ENCODE results near the gene RAPGEF2. TPM values are rescaled to one million over a fixed set of nuclear protein-coding genes. Genes with fewer than 3 reads are reported as not detected.

Gene RAPGEF2
- polyA plus RNA-seq, 1 donor (not counting 4 experiments of a cell fraction or from before 2014, with no cell fraction given): 23.8 TPM

GRCh38 chr4:159096434-159096833 lies 6.4 kb upstream of the RAPGEF2 start:
- no peaks in the 10 kb centered on the region for H3K9me3 ChIP-seq (ENCODE audit: control insufficient read depth, low read depth, low read length)
- no peaks in the 10 kb centered on the region for H3K36me3 ChIP-seq (ENCODE audit: control insufficient read depth in 2 of 2, extremely low read depth in 1 of 2, insufficient read depth in 2 of 2, low read length in 2 of 2)
- DNase-seq (ENCODE audit: low read depth, low spot score): no peak
- no peaks in the 10 kb centered on the region for H4K20me1 ChIP-seq (ENCODE audit: control insufficient read depth, extremely low read depth, insufficient read depth, low read length)
- no peaks in the 10 kb centered on the region for H3K9me1 ChIP-seq (ENCODE audit: control insufficient read depth, extremely low read depth, insufficient read depth, low read length)
- H3K27me3 ChIP-seq (ENCODE audit: control insufficient read depth, extremely low read depth, insufficient read depth, low read length): no peaks in the 10 kb centered on the region
- dilution Hi-C loops (cut with MboI; ENCODE audit: extremely low pct_ligation_motif_present, low sequenced_read_pairs): no loop called here
- TF ChIP-seq, protein P1, sequence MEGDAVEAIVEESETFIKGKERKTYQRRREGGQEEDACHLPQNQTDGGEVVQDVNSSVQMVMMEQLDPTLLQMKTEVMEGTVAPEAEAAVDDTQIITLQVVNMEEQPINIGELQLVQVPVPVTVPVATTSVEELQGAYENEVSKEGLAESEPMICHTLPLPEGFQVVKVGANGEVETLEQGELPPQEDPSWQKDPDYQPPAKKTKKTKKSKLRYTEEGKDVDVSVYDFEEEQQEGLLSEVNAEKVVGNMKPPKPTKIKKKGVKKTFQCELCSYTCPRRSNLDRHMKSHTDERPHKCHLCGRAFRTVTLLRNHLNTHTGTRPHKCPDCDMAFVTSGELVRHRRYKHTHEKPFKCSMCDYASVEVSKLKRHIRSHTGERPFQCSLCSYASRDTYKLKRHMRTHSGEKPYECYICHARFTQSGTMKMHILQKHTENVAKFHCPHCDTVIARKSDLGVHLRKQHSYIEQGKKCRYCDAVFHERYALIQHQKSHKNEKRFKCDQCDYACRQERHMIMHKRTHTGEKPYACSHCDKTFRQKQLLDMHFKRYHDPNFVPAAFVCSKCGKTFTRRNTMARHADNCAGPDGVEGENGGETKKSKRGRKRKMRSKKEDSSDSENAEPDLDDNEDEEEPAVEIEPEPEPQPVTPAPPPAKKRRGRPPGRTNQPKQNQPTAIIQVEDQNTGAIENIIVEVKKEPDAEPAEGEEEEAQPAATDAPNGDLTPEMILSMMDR (optimal IDR thresholded peaks at IDR 0.05 in 1 of 3, IDR thresholded peaks at IDR 0.05 in 1 of 3, conservative IDR thresholded peaks at IDR 0.05 in 1 of 3; ENCODE audit: extremely low read depth in 1 of 3, insufficient read depth in 2 of 3, low read length in 3 of 3): no peak
- no peak for TF ChIP-seq EZH2 (IDR thresholded peaks at IDR 0.05; ENCODE audit: low read length)
- H3K79me2 ChIP-seq (ENCODE audit: control insufficient read depth, insufficient read depth, low read length): no peaks in the 10 kb centered on the region
- no peak overlapping the region for H2AFZ ChIP-seq (ENCODE audit: control insufficient read depth, low read length)
- FAIRE-seq: no peak
- H3K4me2 ChIP-seq (ENCODE audit: control insufficient read depth, extremely low read depth, insufficient read depth, low read depth, low read length): no peak overlapping the region
- no peak overlapping the region for H3K4me3 ChIP-seq (ENCODE audit: control insufficient read depth in 2 of 3, extremely low read depth in 1 of 3, insufficient read depth in 2 of 3, low read depth in 1 of 3, low read length in 3 of 3)
- no peak overlapping the region for H3K9ac ChIP-seq (ENCODE audit: control insufficient read depth, extremely low read depth, insufficient read depth, low read length)
- H3K27ac ChIP-seq (ENCODE audit: control insufficient read depth, insufficient read depth, low read length): no peak overlapping the region
- H3K4me1 ChIP-seq (ENCODE audit: control insufficient read depth, extremely low read depth, insufficient read depth, low read length): no peaks in the 10 kb centered on the region

DNA sequence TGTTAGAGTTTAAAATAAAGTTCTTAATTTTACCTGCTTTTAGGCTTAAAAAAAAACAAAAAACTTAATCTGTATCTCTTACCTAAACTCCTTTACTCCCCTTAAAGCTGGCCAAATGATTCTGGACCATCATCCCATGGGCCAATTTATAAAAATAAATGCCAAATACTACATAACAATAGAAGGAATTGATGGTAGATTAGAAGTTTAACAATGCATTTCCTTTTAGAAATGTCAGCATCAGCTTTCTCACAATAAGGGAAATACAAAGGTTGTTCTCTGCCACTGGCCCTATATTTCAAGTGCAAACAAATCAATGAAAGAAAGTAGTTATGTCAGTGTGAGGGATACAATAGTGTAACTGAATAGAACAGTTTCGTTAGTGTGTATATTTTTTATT lies 5.7 kb upstream of the RAPGEF2 start:
- Histone ChIP-seq H3K27ac (ENCODE audit: control insufficient read depth, insufficient read depth, low read length) (no peak overlapping the region), H3K9ac (ENCODE audit: control insufficient read depth, extremely low read depth, insufficient read depth, low read length) (no peak overlapping the region), H3K79me2 (ENCODE audit: control insufficient read depth, insufficient read depth, low read length) (no peaks in the 10 kb centered on the region), H3K36me3 (ENCODE audit: control insufficient read depth in 2 of 2, extremely low read depth in 1 of 2, insufficient read depth in 2 of 2, low read length in 2 of 2) (no peaks in the 10 kb centered on the region), H3K9me1 (ENCODE audit: control insufficient read depth, extremely low read depth, insufficient read depth, low read length) (no peaks in the 10 kb centered on the region), H3K4me3 (ENCODE audit: control insufficient read depth in 2 of 3, extremely low read depth in 1 of 3, insufficient read depth in 2 of 3, low read depth in 1 of 3, low read length in 3 of 3) (no peak overlapping the region), H2AFZ (ENCODE audit: control insufficient read depth, low read length) (no peak overlapping the region), H3K27me3 (ENCODE audit: control insufficient read depth, extremely low read depth, insufficient read depth, low read length) (no peaks in the 10 kb centered on the region), H3K4me2 (ENCODE audit: control insufficient read depth, extremely low read depth, insufficient read depth, low read depth, low read length) (no peak overlapping the region), H3K4me1 (ENCODE audit: control insufficient read depth, extremely low read depth, insufficient read depth, low read length) (no peaks in the 10 kb centered on the region), H4K20me1 (ENCODE audit: control insufficient read depth, extremely low read depth, insufficient read depth, low read length) (no peaks in the 10 kb centered on the region), H3K9me3 (ENCODE audit: control insufficient read depth, low read depth, low read length) (no peaks in the 10 kb centered on the region)
- dilution Hi-C loops (cut with MboI; ENCODE audit: extremely low pct_ligation_motif_present, low sequenced_read_pairs): no loop called here
- TF ChIP-seq EZH2 (IDR thresholded peaks at IDR 0.05; ENCODE audit: low read length): no peak
- TF ChIP-seq, protein P1 (optimal IDR thresholded peaks at IDR 0.05 in 1 of 3, IDR thresholded peaks at IDR 0.05 in 1 of 3, conservative IDR thresholded peaks at IDR 0.05 in 1 of 3; ENCODE audit: extremely low read depth in 1 of 3, insufficient read depth in 2 of 3, low read length in 3 of 3): no peak
- no peak for DNase-seq (ENCODE audit: low read depth, low spot score)
- FAIRE-seq: no peak

Measured in keratinocyte (primary cell).